Superior temporal gyrus (tissue), 1 donor: ENCODE data around the gene ASB5.

Experiments
- DNase-seq: peaks from one replicate; pipeline ENCODE4 v3.0.0-alpha.2; 2016; ENCODE audit errors: extremely low spot score

ASB5 gene

DNA sequence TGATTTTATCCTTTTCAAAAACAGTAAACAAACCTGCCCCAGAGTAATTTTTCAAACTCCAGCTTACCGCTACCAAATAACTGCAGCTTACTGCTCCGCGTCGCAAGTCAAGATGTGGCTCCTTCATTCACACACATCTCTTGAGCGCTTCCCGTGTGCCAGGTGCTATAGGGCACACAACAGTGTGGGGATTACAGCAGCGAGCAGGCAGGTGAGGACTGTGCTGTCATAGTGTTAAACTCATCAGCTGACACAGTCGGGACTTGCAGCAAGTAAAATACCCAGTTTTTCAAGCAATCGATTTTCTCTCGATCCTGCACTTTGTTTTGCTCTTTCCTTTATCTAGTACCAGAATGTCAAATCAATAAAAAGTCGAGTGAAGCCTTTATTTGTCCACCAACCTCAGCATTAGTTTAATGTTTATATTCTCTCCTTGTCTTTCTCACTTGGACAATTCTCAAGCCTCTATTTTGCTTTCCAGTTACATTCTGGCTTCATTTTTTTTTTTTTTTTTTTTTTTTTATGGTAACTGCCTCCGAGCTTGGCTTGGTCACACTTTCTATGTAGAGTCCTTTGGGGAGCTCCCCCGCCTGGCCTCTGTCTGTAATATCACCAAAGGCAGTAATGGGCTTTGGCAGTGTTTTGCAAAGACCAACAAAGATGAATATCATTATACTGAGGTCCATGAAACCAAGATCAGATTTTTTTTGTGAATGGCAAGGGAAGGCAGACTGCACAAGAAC lies 8.3 kb upstream of the ASB5 start:
- DNase-seq: peak; percentile 67

GRCh38 chr4:176276710-176277109 lies 7.7 kb upstream of the ASB5 start:
- DNase-seq: no peak

DNA sequence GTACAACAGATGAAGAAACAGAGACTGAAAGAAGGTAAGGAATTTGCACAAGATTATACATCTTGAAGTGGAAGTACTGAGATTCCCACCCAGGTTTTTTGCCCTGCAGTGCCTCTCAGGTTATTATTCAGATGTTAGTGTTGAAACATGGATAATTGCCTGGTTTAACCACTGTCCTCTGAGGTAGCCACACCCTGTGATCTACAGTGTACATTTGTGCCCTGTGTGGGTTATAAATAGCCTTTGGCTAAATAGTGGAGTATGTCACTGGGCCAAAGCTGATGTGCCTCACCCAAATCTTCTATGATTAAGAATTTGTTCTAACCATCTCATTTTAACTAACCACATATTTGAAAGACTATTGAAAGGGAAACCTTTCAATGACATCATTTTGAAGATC lies 5.4 kb upstream of the ASB5 start:
- no peak for DNase-seq

GRCh38 chr4:176273736-176274135 lies 4.7 kb upstream of the ASB5 start:
- DNase-seq: no peak

- no peak for DNase-seq
These were observed 3.8 kb upstream of the ASB5 start for GRCh38 chr4:176272799-176273198.

DNA sequence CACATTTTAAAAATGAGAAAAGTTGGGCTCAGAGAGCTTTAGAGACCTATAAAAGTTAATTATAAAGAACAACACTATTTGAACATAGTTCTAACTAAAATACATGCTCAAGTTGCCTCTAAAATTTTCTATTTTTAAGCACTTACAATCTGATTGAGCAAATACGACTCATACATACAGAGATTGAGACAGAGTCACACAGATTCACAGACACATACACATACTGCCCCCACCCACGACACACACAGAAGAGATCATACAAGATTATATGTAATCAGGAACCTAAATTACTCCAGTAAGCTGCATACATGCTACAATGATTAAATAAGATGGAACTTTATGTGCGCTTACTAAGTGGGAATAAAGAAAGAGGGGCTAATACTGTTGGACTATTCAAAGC lies 2.7 kb upstream of the ASB5 start:
- DNase-seq: no peak

DNA sequence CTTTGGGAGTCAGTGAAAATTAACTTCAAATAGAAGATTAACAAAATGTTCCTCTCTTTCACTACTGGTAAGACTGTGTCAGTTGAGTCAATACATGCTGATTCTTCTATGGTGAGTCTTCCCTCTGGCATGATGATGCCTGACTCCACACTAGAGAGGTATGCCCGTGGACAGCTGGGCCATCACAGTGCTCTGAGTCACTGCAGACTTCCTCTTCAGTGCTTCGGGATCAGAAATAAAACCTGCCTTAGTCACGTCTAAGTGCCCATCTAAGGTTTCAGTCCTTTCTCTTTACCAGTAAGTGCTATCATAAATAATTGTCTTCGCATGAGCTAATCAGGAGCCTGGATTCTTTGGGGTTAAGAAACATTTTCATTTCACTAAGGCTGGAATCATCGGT lies 1.6 kb upstream of the ASB5 start:
- DNase-seq: no peak

DNA sequence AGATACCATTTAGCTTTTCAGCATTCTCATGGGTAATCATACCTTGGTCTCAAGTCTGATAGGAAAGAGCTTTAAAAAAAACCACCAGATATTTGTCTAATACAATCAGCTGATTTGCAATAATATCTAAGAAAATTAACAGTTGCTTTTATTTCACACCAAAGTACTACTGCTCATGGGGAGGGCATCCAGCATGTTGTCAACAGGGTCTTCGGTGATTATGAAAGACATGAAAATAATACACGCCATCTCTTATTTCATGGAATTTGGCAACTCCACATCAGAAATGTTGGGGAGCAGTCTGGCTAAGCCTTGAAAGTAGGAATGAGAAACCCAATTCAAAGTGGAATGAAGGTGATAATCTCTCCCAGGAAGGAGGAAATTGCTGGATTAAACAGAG lies 3.0 kb downstream of the ASB5 start:
- no peak for DNase-seq

GRCh38 chr4:176262243-176262642 lies 6.8 kb downstream of the ASB5 start:
- DNase-seq: no peak

DNA sequence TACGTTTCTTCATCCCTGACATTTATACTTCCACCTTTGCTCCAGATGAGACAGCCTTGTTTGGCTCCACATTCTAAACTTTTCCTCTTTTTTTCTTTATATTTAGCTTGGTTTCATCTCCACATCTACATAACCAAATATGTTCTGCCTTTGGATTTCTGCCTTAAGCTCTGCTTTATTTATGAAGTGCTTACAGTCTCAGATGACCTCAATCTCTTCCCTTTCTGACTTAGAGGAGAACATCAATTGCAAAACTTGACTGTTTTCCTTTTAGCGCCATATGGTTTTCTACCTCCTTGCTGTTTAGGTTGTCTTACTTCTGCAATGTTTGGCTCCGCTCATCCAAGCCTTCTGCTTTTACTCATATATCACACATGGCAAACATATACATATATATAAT lies 7.5 kb downstream of the ASB5 start:
- peak; percentile 47 for DNase-seq

DNA sequence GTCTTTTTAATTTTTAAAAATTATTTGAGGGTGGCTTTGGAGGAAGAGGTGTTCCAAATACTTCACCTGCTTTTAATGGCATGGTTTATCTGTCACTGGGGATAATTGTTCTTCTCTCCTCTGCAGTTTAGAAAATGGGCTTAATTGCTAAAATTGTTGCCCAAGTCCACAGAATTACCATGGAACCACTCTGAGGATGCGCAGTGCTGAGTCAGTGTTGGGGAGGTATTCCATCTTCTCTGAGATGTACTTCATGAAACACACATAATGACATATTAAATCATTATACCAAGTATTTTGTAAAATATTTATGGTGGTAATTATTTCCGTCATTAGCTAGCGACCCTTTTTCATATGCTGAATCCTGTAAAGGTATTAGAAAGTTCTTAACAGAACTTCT lies 8.0 kb downstream of the ASB5 start:
- DNase-seq: no peak

DNA sequence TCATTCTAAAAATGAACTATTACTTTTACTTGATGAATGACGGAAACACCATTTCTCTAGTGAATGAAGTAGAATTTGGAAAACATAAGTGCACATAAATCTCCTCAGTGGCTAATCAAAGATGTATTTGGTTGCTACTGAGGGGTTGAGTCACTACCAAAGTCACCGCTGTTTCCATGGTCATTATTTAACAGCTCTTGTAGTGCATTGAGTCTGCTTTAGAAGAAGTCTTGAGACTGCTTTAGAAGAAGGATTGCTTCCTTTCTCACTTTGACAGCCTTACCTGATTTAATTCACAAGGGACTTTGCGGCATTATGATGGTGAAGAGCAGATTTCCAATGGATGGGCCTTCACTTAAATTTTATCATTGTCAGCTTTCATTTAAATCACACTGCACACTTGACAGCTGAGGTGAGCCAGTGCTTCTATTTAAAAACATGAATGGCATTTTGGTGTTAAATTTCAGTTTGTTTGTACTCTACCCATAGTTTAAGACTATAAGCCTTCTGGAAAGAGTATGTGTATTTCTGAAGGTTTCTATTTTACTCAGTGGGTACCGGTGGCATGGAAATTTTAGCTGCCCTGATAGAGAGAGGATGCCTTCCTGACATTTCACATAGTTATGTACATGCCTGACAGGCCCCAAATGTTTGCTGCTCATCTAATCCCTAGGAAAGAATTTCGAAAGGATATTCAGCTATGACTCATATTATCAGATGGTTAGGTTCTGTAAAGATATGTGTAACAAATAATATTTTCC lies 9.5 kb downstream of the ASB5 start:
- DNase-seq: no peak

GRCh38 chr4:176258135-176258534 lies 10.9 kb downstream of the ASB5 start:
- DNase-seq: no peak

DNA sequence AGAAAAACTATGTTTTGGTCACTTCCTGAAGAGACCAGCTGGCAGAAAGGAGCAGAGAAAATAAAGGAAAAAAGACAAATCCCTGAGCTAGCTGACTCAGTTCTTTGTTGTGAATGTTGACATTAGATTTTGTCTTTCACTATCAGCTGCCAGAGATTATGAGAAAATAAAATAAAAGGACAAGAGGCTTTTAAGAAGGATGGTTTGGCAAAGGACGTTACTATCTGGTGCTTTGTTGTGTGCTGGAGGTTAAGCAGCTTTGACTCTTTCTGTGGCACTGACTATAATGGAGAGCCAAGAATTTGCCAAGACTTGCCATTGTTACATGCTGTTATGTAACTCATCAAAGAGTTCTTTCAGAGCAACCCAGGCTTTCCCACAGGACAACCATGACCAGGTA lies 12.1 kb downstream of the ASB5 start:
- DNase-seq: no peak

DNA sequence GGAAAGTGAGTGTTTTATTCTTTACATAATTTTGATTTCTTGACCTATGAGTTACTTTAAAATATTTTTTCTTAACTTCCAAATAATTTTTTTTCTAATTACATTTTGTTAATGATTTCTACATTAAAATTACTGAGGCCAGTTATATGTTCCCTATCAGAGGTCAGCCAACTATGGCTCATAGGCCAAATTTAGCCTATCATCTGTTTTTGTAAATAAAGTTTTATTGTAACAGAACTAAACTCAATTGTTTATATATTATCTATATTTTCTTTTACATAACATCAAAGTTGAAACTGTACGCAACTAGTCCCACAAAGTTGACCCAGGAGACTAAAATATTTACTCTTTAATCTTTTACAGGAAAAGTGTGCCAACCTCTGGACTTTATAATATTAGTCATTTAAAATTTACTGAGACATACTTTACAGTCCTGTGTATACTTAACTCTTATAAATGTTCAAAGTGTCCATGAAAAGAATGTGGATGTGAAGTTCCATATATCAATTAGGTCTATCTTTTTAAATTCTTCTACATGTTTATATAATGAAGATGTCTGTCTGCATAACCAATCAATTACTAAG lies 26.2 kb downstream of the ASB5 start:
- DNase-seq: no peak

DNA sequence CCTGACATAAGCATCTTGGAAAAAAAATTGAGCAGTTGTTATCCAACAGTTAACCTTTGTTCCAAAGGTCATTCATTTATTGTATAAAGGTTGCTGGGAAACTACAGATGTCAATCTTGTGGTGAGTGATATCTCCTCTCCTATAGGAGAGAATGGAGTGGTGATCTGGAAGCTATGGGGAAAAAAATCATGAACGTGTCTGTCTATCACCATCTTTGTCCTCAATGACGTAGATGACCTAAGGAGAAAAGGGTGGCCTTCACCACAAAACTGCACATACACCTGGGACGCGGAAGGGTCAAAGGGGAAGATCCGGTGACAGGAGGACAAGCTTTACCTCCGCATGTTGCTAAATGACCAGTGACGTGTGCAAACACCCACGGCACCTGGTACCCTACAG lies 27.3 kb downstream of the ASB5 start:
- no peak for DNase-seq

GRCh38 chr4:176238826-176239225 lies 30.2 kb downstream of the ASB5 start:
- DNase-seq: no peak

DNA sequence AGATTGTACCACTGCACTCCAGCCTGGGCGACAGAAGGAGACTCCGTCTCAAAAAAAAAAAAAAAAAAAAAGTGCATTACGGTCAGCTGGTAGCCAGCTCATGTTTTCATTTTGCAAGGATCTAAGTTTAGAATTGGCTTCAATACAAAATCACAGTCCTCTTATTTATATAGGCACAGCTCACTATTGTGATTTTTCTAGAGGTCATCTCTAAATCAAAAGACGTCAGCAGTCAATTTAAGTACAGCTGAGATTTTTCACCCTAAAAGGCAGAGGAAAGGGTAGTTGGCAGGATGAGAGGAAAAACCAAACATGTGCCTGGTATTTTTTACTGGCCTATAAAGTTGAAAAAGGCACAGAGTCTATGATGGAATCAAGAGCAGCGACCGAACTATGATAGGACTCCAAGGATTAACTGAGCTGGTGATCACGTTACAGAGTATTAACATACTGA lies 30.8 kb downstream of the ASB5 start:
- no peak for DNase-seq

GRCh38 chr4:176236946-176237345 lies 32.1 kb downstream of the ASB5 start:
- DNase-seq: no peak

DNA sequence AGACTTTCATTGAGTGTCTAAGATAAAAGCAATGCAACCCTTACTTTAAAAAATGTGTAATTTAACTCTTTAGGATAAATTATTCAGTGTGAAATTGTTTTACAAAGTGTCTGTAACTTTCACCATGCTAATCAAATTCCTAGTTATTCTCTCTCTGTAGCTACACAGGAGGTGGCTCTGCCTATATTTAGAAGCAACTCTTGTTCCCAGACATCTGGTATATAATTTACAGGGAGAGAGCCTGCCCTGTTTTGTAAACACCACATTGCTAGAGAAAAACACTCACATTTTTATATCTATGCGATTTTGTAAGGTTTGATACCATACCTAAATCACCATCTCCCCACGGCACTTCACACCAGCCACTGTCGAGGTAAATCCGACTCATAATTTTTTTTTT lies 38.2 kb downstream of the ASB5 start:
- DNase-seq: no peak

DNA sequence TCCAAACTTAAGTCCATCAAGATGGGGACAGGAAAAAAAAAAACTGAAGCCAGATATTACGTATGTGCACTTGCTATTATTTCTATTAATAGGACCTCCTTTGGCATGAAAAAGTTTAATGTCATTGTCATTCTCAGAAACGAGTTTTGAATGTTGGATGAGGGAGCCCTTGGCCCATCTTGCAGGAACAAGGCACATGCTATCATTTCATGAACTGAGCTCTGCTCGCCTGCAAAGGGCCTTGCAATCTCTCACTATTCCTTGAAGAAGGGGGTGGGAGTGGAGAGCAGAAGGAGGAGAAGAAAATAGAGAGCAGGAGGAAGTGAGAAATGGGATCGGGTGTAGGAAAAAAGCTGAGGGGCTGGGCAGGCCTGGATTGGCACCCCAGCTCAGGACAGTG lies 39.4 kb downstream of the ASB5 start:
- DNase-seq: no peak

- DNase-seq: no peak
These were observed 42.3 kb downstream of the ASB5 start for GRCh38 chr4:176226736-176227135.

DNA sequence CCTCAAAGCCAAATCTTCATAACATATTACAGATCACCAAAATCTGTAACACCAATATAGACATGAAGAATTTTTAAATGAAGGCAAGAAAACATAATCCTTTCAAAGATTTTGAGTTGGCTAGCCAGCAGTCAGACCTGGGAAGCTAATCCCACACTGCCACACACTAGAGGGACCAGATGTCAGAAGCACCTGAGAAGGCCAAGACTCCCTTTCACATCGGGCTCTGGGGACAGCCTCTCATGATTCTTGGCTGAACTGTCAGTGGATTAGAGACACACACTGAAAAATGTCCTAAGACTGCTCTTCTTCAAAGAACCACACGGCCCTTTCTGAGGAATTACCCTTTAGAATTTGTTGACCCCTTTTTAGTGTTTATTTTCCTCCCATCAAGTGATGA lies 45.5 kb downstream of the ASB5 start:
- no peak for DNase-seq
